DOHH2 (cell line): ENCODE measurements around the gene THBS2.

Experiments used
- H3F3A ChIP-seq: fragments of 200-600 bp; sonication (generic), shearing (Covaris generic); 2 replicates; pipeline ENCODE4 v1.6.0; 2016; ENCODE audit warnings: antibody characterized with exemption, mild to moderate bottlenecking; ENCODE audit not compliant: control insufficient read depth, insufficient read depth
- H3K27ac ChIP-seq: fragments of 200-600 bp; sonication (generic); 2 replicates; pipeline ENCODE4 v1.5.1; 2014; ENCODE audit warnings: low read depth, mild to moderate bottlenecking, low read length, moderate library complexity
- H3K27me3 ChIP-seq: fragments of 200-600 bp; sonication (generic); 2 replicates; pipeline ENCODE4 v1.6.1; 2014; ENCODE audit warnings: mild to moderate bottlenecking, low read length, mixed read lengths; ENCODE audit not compliant: control insufficient read depth
- H3K36me3 ChIP-seq: fragments of 200-600 bp; sonication (generic); 2 replicates; pipeline ENCODE4 v1.6.1; 2014; ENCODE audit warnings: mild to moderate bottlenecking, low read length, moderate library complexity, mixed read lengths; ENCODE audit not compliant: control insufficient read depth
- H3K4me1 ChIP-seq: fragments of 200-600 bp; sonication (generic); 2 replicates; pipeline ENCODE4 v1.6.1; 2014; ENCODE audit warnings: mild to moderate bottlenecking, low read length, mixed read lengths; ENCODE audit not compliant: control insufficient read depth
- H3K4me2 ChIP-seq: fragments of 200-600 bp; sonication (generic); 2 replicates; pipeline ENCODE4 v1.6.0; 2014; ENCODE audit warnings: mild to moderate bottlenecking, low read length, moderate library complexity
- H3K4me3 ChIP-seq: fragments of 200-600 bp; sonication (generic); 2 replicates; pipeline ENCODE4 v1.5.1; 2014; ENCODE audit warnings: mild to moderate bottlenecking, low read length, mixed read lengths
- H3K79me2 ChIP-seq: fragments of 200-600 bp; sonication (generic); 2 replicates; pipeline ENCODE4 v1.6.1; 2014; ENCODE audit warnings: mild to moderate bottlenecking, low read length, mixed read lengths; ENCODE audit not compliant: control insufficient read depth
- H3K9me2 ChIP-seq: fragments of 200-600 bp; sonication (generic); replicated peaks from 2 replicates; pipeline ENCODE4 v1.6.1; 2014; ENCODE audit warnings: mild to moderate bottlenecking, low read length, mixed read lengths; ENCODE audit not compliant: control insufficient read depth
- H3K9me3 ChIP-seq: fragments of 200-600 bp; sonication (generic); 2 replicates; pipeline ENCODE4 v1.6.1; 2014; ENCODE audit warnings: antibody characterized with exemption, low read length, mixed read lengths; ENCODE audit not compliant: control insufficient read depth, insufficient read depth
- H4K20me1 ChIP-seq: fragments of 200-600 bp; sonication (generic); 2 replicates; pipeline ENCODE4 v1.6.0; 2014; ENCODE audit warnings: low read depth, mild to moderate bottlenecking, antibody characterized with exemption, low read length, moderate library complexity; ENCODE audit not compliant: control insufficient read depth, insufficient read depth
- CTCF ChIP-seq: fragments of 200-600 bp; sonication (generic); IDR thresholded peaks from one replicate; pipeline ENCODE4 v1.5.1; 2014; ENCODE audit warnings: antibody characterized with exemption, mild to moderate bottlenecking, low read depth, low read length; ENCODE audit not compliant: poor library complexity, severe bottlenecking
- EZH2phosphoT487 ChIP-seq: fragments of 200-600 bp; sonication (generic); IDR thresholded peaks from 2 replicates; pipeline ENCODE4 v1.6.1; 2017; ENCODE audit warnings: borderline replicate concordance, mild to moderate bottlenecking, antibody characterized with exemption, low read length, moderate library complexity, mixed read lengths

The THBS2 gene

GRCh38 chr6:169168302-169168630, 85.4 kb downstream of the THBS2 start:
- Histone ChIP-seq H3F3A (no peaks in the 10 kb centered on the region), H3K36me3 (no peaks in the 10 kb centered on the region), H3K4me2 (no peak overlapping the region), H4K20me1 (no peaks in the 10 kb centered on the region), H3K9me3 (peaks cover 2% of the 10 kb centered on the region; the same call in 1 of the 2 replicates), H3K79me2 (no peaks in the 10 kb centered on the region), H3K27me3 (no peaks in the 10 kb centered on the region), H3K4me3 (no peak overlapping the region), H3K9me2 (no peaks in the 10 kb centered on the region), H3K27ac (no peak overlapping the region), H3K4me1 (no peaks in the 10 kb centered on the region)
- TF ChIP-seq EZH2phosphoT487, result no peak
- TF ChIP-seq CTCF, result no peak

GRCh38 chr6:169167581-169168301, 85.9 kb downstream of the THBS2 start:
- Histone ChIP-seq H3K9me2 (no peaks in the 10 kb centered on the region), H3F3A (no peaks in the 10 kb centered on the region), H3K79me2 (no peaks in the 10 kb centered on the region), H3K27ac (no peak overlapping the region), H3K9me3 (peaks cover 2% of the 10 kb centered on the region; the same call in 1 of the 2 replicates), H3K4me2 (no peak overlapping the region), H3K4me1 (no peaks in the 10 kb centered on the region), H3K36me3 (no peaks in the 10 kb centered on the region), H3K4me3 (no peak overlapping the region), H4K20me1 (no peaks in the 10 kb centered on the region), H3K27me3 (no peaks in the 10 kb centered on the region)
- TF ChIP-seq EZH2phosphoT487 (no peak), CTCF (no peak)

GRCh38 chr6:169166896-169167580, 86.6 kb downstream of the THBS2 start:
- Histone ChIP-seq H4K20me1 (no peaks in the 10 kb centered on the region), H3K27ac (no peak overlapping the region), H3K9me3 (peaks cover 2% of the 10 kb centered on the region; the same call in 1 of the 2 replicates), H3K9me2 (no peaks in the 10 kb centered on the region), H3K79me2 (no peaks in the 10 kb centered on the region), H3K4me2 (no peak overlapping the region), H3K4me1 (no peaks in the 10 kb centered on the region), H3K4me3 (no peak overlapping the region), H3K27me3 (no peaks in the 10 kb centered on the region), H3K36me3 (no peaks in the 10 kb centered on the region), H3F3A (no peaks in the 10 kb centered on the region)
- no peak for TF ChIP-seq EZH2phosphoT487
- no peak for TF ChIP-seq CTCF
